T47D (cell line): ENCODE results near the gene OR13C4.

Experiments
- DNase-seq, 2 experiments: peaks; one replicate each; pipeline versions ENCODE4 v3.0.0 to v3.0.0-alpha.2; 2011 to 2012; ENCODE audit warnings: low read depth in 1 of 2, low spot score in 1 of 2
- JUND ChIP-seq: IDR thresholded peaks from 2 replicates; pipeline ENCODE4 v1.6.1; 2012; ENCODE audit warnings: low read depth
- in situ Hi-C: cut with HindIII; loops from 2 replicates; pipeline ENCODE4 v1.10.0; 2016; ENCODE audit warnings: low sequenced_read_pairs, low pct_unique_long_range_greater_than_20kb

The OR13C4 gene

DNA sequence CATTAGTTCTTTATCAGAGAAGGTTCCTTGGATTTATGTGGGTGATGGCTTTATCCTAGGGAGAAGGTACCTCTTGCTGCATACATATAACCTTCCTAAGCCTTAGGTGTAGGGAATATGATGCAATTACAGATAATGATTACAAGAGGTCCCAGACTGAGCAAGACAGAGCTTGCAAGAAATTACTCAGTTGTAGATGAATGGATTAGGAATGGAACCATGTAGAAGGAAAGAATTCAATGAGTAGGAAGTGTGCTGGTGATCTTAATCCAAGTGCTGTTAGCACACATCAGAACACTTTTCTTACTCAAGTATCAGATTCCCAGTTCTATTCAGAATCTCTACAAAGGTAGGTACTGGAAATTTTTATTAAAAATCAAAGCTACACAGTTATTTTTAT, 20.4 kb downstream of the OR13C4 start:
- no peak for DNase-seq
- TF ChIP-seq JUND = no peak
- in situ Hi-C loops = no loop called here

- in situ Hi-C loops = no loop called here
- TF ChIP-seq JUND = no peak
Observed at GRCh38 chr9:104503963-104504362, 23.0 kb downstream of the OR13C4 start, which contains the start of gene OR13F1. OR13F1 (plus strand) TSS chr9:104504263; CDS start chr9:104504263, 0 bp downstream.

DNA sequence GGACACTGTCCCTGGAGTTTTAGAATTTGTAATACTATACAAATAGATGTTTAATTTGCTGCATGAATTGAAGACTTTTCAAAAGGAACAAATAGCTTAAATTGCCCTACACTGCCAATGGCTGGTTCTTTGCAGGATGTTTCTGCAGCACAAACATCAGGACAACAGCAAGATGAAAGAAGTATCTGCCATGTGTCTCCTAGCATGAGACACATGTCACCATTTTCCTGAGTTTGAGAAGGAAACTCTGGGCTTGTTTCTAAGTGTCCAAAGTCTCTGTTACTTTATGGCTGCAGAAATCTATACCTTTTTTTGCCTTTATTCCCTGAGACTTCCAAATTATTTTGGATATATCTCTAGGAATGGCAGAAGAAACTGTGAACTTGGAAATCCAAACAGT, 23.6 kb downstream of the OR13C4 start:
- TF ChIP-seq JUND = no peak
- no peak for DNase-seq
- in situ Hi-C loops = no loop called here

More at GRCh38 chr9:104503963-104504362, 23.0 kb downstream of the OR13C4 start, which contains the start of gene OR13F1:
- no peak for DNase-seq

GRCh38 chr9:104494808-104495207, 32.2 kb downstream of the OR13C4 start:
- DNase-seq = peak; percentile 28 to 45
- in situ Hi-C loops = no loop called here
- TF ChIP-seq JUND = no peak

DNA sequence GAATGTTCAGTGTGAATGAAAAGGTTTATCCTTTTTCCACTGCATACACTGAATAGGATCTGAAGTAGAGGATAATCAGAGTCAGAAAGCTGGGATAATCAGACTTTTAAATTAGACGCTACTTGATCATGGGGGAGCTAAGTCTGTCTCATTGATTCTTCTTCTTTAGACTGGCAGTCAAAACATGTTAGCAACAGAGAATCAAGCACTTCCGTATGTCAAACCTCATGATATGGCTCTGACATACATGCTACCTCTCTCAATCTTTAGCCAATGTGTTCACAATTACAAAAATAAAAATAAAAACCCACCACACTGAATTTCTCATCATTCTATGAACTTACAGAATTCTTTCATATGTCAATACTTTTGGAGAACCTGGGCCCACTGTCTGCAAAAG, 42.0 kb downstream of the OR13C4 start:
- in situ Hi-C loops = no loop called here
- no peak for TF ChIP-seq JUND

DNA sequence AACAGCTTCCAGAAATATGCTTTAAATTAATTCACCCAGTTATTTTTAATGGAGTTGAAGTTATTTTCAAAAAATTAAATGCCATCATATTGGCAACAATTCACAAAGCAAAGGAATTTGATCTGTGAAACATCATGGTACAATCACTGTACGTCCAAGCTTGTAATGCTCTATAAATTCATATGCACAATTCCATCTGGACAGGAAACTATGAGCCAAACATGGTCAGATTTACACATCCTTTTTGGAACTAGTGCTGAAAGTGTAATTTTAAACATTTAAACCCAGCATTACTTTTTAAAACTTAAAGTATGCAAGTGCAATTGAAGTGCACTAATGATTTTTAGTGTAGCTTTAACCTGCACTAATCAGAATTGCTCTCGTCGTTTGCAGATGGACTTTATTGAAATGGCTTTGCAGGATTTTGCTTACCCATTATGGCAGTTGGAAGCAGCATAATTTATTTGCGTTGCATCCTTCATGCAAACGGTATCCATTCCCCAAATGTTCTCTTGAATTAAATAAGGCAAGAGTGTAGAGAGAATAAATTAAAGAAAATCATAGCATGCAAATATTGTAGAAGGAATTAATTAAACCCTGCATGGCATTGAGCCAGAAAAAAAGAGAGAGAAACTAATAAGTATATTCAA, 44.0 kb downstream of the OR13C4 start:
- in situ Hi-C loops = no loop called here
- no peak for DNase-seq
- no peak for TF ChIP-seq JUND

More for the DNA sequence above, 42.0 kb downstream of the OR13C4 start:
- no peak for DNase-seq
